ENCODE measurements around the gene ATP8A2.

GRCh38 chr13:25380082-25380481, 8.3 kb downstream of the ATP8A2 start:
- TF ChIP-seq TAF1 (IDR thresholded peaks at IDR 0.05; ENCODE audit: low read depth, low read length) (no peak), EZH2 (IDR thresholded peaks at IDR 0.05; ENCODE audit: low read depth, low read length, severe bottlenecking) (no peak), SUZ12 (IDR thresholded peaks at IDR 0.05; ENCODE audit: low read length) (no peak), POLR2AphosphoS5 (IDR thresholded peaks at IDR 0.05; ENCODE audit: low read depth, low read length) (no peak), TBP (IDR thresholded peaks at IDR 0.05; ENCODE audit: low read depth, low read length) (no peak), POLR2A (IDR thresholded peaks at IDR 0.05; ENCODE audit: control extremely low read depth in 1 of 2, low read depth in 2 of 2, low read length in 2 of 2) (no peak), CTCF (IDR thresholded peaks at IDR 0.05; ENCODE audit: control extremely low read depth in 1 of 3, insufficient read depth in 1 of 3, low read depth in 1 of 3, low read length in 3 of 3) (no peak), SP1 (IDR thresholded peaks at IDR 0.05; ENCODE audit: low read depth, low read length) (no peak), HDAC6 (IDR thresholded peaks at IDR 0.05; ENCODE audit: low read depth, low read length) (no peak), CHD2 (IDR thresholded peaks at IDR 0.05; ENCODE audit: low read length) (no peak), TCF12 (IDR thresholded peaks at IDR 0.05; ENCODE audit: low read depth, low read length) (no peak)
- TF ChIP-seq, protein P1, sequence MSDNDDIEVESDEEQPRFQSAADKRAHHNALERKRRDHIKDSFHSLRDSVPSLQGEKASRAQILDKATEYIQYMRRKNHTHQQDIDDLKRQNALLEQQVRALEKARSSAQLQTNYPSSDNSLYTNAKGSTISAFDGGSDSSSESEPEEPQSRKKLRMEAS (IDR thresholded peaks at IDR 0.05) = no peak

Data from H1 (cell line).